HepG2 (cell line): ENCODE measurements around the gene ACER2. TPM values are rescaled to one million over a fixed set of nuclear protein-coding genes. Genes with fewer than 3 reads are reported as not detected.

ENCODE experiments used
- ATAC-seq: fragments of 200-7000 bp; cut with Tn5 transposase; 3 replicates; pipeline ENCODE4 v1.9.1; 2020; ENCODE audit warnings: mild to moderate bottlenecking, moderate library complexity
- BruUV-seq: library from RNA; stranded (reverse); fragments of 400-500 nt; replicated peaks from 2 replicates; lab custom pipeline; 2021; lab: Mats Ljungman, UMichigan
- CTCF ChIA-PET: fragments of 300-600 bp; formaldehyde crosslinking; extraction: SDS; loops from one replicate; lab custom pipeline; 2021; ENCODE audit warnings: low total read pairs, inconsistent platforms, low intra/inter-chr PET ratio; lab: Yijun Ruan, JAX
- POLR2A ChIA-PET: fragments of 350-600 bp; sonication (Branson Sonifier 250); formaldehyde crosslinking; loops from one replicate; lab custom pipeline; 2020; ENCODE audit warnings: antibody characterized with exemption, inconsistent platforms; lab: Yijun Ruan, JAX
- DNase-seq: peaks from one replicate; pipeline ENCODE4 v3.0.0-alpha.2; 2015; ENCODE audit warnings: low spot score
- FAIRE-seq: peaks from 3 replicates; lab custom pipeline; 2011; peaks lifted over from hg19 to GRCh38; lab: Jason Lieb, UNC
- H2AFZ ChIP-seq: one replicate; pipeline ENCODE4 v1.6.1; 2011; ENCODE audit warnings: low read length, inconsistent platforms
- H3K27ac ChIP-seq: fragments of 300-600 bp; 3 replicates; pipeline ENCODE4 v1.8.0; 2011; ENCODE audit warnings: mixed run types, mild to moderate bottlenecking, mixed read lengths, low read length, inconsistent platforms; ENCODE audit not compliant: insufficient read depth; ENCODE audit errors: extremely low read length
- H3K27me3 ChIP-seq, 2 experiments: fragments of 200-600 bp in 1 of 2; 2 replicates in 1 of 2; 3 replicates in 1 of 2; pipeline versions ENCODE4 v1.6.0 to v1.8.0; 2011; ENCODE audit warnings: low read length in 2 of 2, mild to moderate bottlenecking in 2 of 2, moderate library complexity in 2 of 2, inconsistent platforms in 1 of 2; ENCODE audit not compliant: insufficient read depth in 2 of 2, control insufficient read depth in 1 of 2
- H3K36me3 ChIP-seq, 2 experiments: fragments of 200-600 bp in 1 of 2; replicated peaks in 1 of 2; 2 replicates in 1 of 2; 3 replicates in 1 of 2; pipeline versions ENCODE4 v1.5.1 to v1.8.0; 2011; ENCODE audit warnings: low read length in 2 of 2, inconsistent platforms in 1 of 2; ENCODE audit not compliant: insufficient read depth in 2 of 2, control insufficient read depth in 1 of 2
- H3K4me1 ChIP-seq: 2 replicates; pipeline ENCODE4 v1.5.1; 2012; ENCODE audit warnings: low read length, inconsistent platforms; ENCODE audit not compliant: insufficient read depth
- H3K4me2 ChIP-seq: 2 replicates; pipeline ENCODE4 v1.6.0; 2011; ENCODE audit warnings: low read depth, low read length, inconsistent platforms
- H3K4me3 ChIP-seq, 3 experiments: fragments of 200-600 bp in 1 of 3; sonication (generic), shearing (Covaris generic) in 1 of 3; replicated peaks in 1 of 3; 2 replicates each; pipeline ENCODE4 v1.5.1; 2011 to 2016; ENCODE audit warnings: low read length in 3 of 3, inconsistent platforms in 2 of 3, low read depth in 2 of 3, mild to moderate bottlenecking in 2 of 3, control low read depth in 1 of 3, mixed read lengths in 1 of 3; ENCODE audit not compliant: insufficient read depth in 1 of 3
- H3K79me2 ChIP-seq: one replicate; pipeline ENCODE4 v1.6.1; 2011; ENCODE audit warnings: low read length, inconsistent platforms; ENCODE audit not compliant: insufficient read depth
- H3K9ac ChIP-seq: 2 replicates; pipeline ENCODE4 v1.6.0; 2011; ENCODE audit warnings: mild to moderate bottlenecking, low read depth, low read length, inconsistent platforms; ENCODE audit not compliant: insufficient read depth
- H3K9me3 ChIP-seq: 2 replicates; pipeline ENCODE4 v1.5.1; 2012; ENCODE audit warnings: mild to moderate bottlenecking, low read length
- H4K20me1 ChIP-seq: 2 replicates; pipeline ENCODE4 v1.6.0; 2011; ENCODE audit warnings: inconsistent platforms, mild to moderate bottlenecking, low read length, moderate library complexity; ENCODE audit not compliant: insufficient read depth
- CHD4 ChIP-seq: fragments of 200-600 bp; sonication (generic); IDR thresholded peaks from 2 replicates; pipeline ENCODE4 v1.7.0; 2017; ENCODE audit warnings: mild to moderate bottlenecking, low read length, borderline replicate concordance
- CSRNP2 ChIP-seq: sonication (generic); formaldehyde crosslinking; conservative IDR thresholded peaks from 2 replicates; pipeline ENCODE4 v1.8.0; 2022; ENCODE audit warnings: low read depth, missing genetic modification reagents
- IRF9 ChIP-seq: sonication (generic); formaldehyde crosslinking; IDR thresholded peaks from 2 replicates; pipeline ENCODE4 v1.8.0; 2022; ENCODE audit warnings: missing genetic modification reagents, mild to moderate bottlenecking, borderline replicate concordance
- SMARCC2 ChIP-seq: fragments of 450-650 bp; IDR thresholded peaks from 2 replicates; pipeline ENCODE4 v1.6.1; 2017; ENCODE audit warnings: antibody characterized with exemption, mild to moderate bottlenecking
- ZBTB4 ChIP-seq: sonication (generic); formaldehyde crosslinking; IDR thresholded peaks from 2 replicates; pipeline ENCODE4 v1.4.0; 2020; ENCODE audit warnings: missing genetic modification reagents, mild to moderate bottlenecking, borderline replicate concordance
- ZC3H13 ChIP-seq: sonication (generic); formaldehyde crosslinking; IDR thresholded peaks from 2 replicates; pipeline ENCODE4 v1.8.1; 2023; ENCODE audit warnings: mild to moderate bottlenecking, missing genetic modification reagents, moderate library complexity
- ZNF160 ChIP-seq: sonication (generic); formaldehyde crosslinking; IDR thresholded peaks from 2 replicates; pipeline ENCODE4 v1.8.0; 2022; ENCODE audit warnings: mild to moderate bottlenecking, inconsistent platforms, missing genetic modification reagents
- ZNF18 ChIP-seq: sonication (generic); formaldehyde crosslinking; IDR thresholded peaks from 2 replicates; pipeline ENCODE4 v1.8.0; 2022; ENCODE audit warnings: mild to moderate bottlenecking, missing genetic modification reagents; ENCODE audit not compliant: insufficient replicate concordance
- ZNF207 ChIP-seq: fragments of 450-650 bp; IDR thresholded peaks from 2 replicates; pipeline ENCODE4 v1.6.1; 2016; ENCODE audit warnings: antibody characterized with exemption, borderline replicate concordance
- ZNF34 ChIP-seq: sonication (generic); formaldehyde crosslinking; IDR thresholded peaks from 2 replicates; pipeline ENCODE4 v1.4.0; 2020; ENCODE audit warnings: mild to moderate bottlenecking, missing genetic modification reagents, borderline replicate concordance
- ZNF468 ChIP-seq: sonication (generic); formaldehyde crosslinking; IDR thresholded peaks from 2 replicates; pipeline ENCODE4 v1.8.0; 2022; ENCODE audit warnings: mild to moderate bottlenecking, moderate library complexity, missing genetic modification reagents
- WGBS: methylation state at CpG from one replicate; pipeline ENCODE4 v1.1.6; 2017; ENCODE audit warnings: low lambda C conversion rate; 5-methylcytosine and 5-hydroxymethylcytosine counted together
- in situ Hi-C: cut with HindIII; loops from 2 replicates; pipeline ENCODE4 v1.10.0; 2017; ENCODE audit warnings: low pct_unique_long_range_greater_than_20kb; ENCODE audit not compliant: extremely low pct_ligation_motif_present
- intact Hi-C: fragments of 100-400 bp; cut with micrococcal nuclease; formaldehyde crosslinking; loops from one replicate; pipeline ENCODE4 v1.10.0; 2022; ENCODE audit not compliant: unreplicated experiment
- polyA plus RNA-seq, 8 experiments: library from polyadenylated mRNA; depleted of rRNA in 3 of 8; stranded (reverse) in 7 of 8; unstranded in 1 of 8; fragments of >200 nt; fragmentation: Illumina TruSeq in 4 of 8; extraction: Trizol in 4 of 8; gene quantifications; 2 replicates each; pipeline versions ENCODE4 v1.2.1 to v1.2.3, GENCODE V29; 2011 to 2016; ENCODE audit warnings: low read depth in 4 of 8, missing spikeins in 1 of 8, mixed read lengths in 1 of 8; ENCODE audit not compliant: insufficient read depth in 1 of 8
- total RNA-seq, 5 experiments: library from RNA; depleted of rRNA; stranded (reverse); fragments of >200 nt; fragmentation: Illumina TruSeq; extraction: Trizol; gene quantifications; 2 replicates each; pipeline ENCODE4 v1.2.3, GENCODE V29; 2016; ENCODE audit warnings: low read depth in 1 of 5

The ACER2 gene
- total and polyA plus RNA-seq, 2 of the 13 experiments (the other 11 are each of a cell fraction or from before 2014, with no cell fraction given) = 1.9 to 3.4 TPM

GRCh38 chr9:19431361-19432171, 22.8 kb downstream of the ACER2 start:
- POLR2A ChIA-PET = no interaction called here
- no TSS peak for BruUV-seq
- 94% methylated on average over 12 of the region's 14 CpGs for WGBS
- intact Hi-C loops = no loop called here
- TF ChIP-seq ZBTB4 (CRISPR knock-in tag) (no peak), SMARCC2 (no peak), IRF9 (CRISPR knock-in tag) (no peak), CHD4 (no peak), ZNF18 (CRISPR knock-in tag) (no peak), ZNF34 (CRISPR knock-in tag) (no peak), ZNF160 (CRISPR knock-in tag) (no peak), CSRNP2 (CRISPR knock-in tag) (no peak), ZC3H13 (CRISPR knock-in tag) (no peak), ZNF207 (no peak), ZNF468 (CRISPR knock-in tag) (no peak)
- no peak overlapping the region for H3K9ac ChIP-seq
- H3K79me2 ChIP-seq = no peaks in the 10 kb centered on the region
- no peak for DNase-seq
- in situ Hi-C loops = no loop called here
- CTCF ChIA-PET = no interaction called here
- no peaks in the 10 kb centered on the region for H4K20me1 ChIP-seq
- H3K9me3 ChIP-seq = no peaks in the 10 kb centered on the region
- ATAC-seq = no peak
- H3K27me3 ChIP-seq = no peaks in the 10 kb centered on the region
- no peak overlapping the region for H3K4me3 ChIP-seq
- no peaks in the 10 kb centered on the region for H3K36me3 ChIP-seq
- no peak overlapping the region for H3K4me2 ChIP-seq
- no peak overlapping the region for H3K27ac ChIP-seq
- FAIRE-seq = no peak
- H2AFZ ChIP-seq = no peak overlapping the region
- peaks cover 16% of the 10 kb centered on the region for H3K4me1 ChIP-seq
